Ovary (tissue), 3 donors: ENCODE data around the gene PTPN2.

Source experiments
- EP300 ChIP-seq: sonication (generic); formaldehyde crosslinking; IDR thresholded peaks from one replicate; pipeline ENCODE4 v1.6.1; 2017; ENCODE audit warnings: antibody characterized with exemption
- POLR2A ChIP-seq: fragments of 450-650 bp; IDR thresholded peaks from one replicate; pipeline ENCODE4 v1.6.1; 2017; ENCODE audit warnings: antibody characterized with exemption, mild to moderate bottlenecking, moderate library complexity
- TF ChIP-seq, protein P1 (sequence below), 3 donors: fragments of 450-650 bp in 2 of 3; fragments of 200-600 bp in 1 of 3; IDR thresholded peaks; one replicate each; pipeline versions ENCODE4 v1.5.1 to v1.8.0; 2016 to 2022; ENCODE audit warnings: antibody characterized with exemption in 3 of 3, mild to moderate bottlenecking in 1 of 3
- donor health status: DM: no; HTN: no; CAD: no.

- TF ChIP-seq, protein P1, sequence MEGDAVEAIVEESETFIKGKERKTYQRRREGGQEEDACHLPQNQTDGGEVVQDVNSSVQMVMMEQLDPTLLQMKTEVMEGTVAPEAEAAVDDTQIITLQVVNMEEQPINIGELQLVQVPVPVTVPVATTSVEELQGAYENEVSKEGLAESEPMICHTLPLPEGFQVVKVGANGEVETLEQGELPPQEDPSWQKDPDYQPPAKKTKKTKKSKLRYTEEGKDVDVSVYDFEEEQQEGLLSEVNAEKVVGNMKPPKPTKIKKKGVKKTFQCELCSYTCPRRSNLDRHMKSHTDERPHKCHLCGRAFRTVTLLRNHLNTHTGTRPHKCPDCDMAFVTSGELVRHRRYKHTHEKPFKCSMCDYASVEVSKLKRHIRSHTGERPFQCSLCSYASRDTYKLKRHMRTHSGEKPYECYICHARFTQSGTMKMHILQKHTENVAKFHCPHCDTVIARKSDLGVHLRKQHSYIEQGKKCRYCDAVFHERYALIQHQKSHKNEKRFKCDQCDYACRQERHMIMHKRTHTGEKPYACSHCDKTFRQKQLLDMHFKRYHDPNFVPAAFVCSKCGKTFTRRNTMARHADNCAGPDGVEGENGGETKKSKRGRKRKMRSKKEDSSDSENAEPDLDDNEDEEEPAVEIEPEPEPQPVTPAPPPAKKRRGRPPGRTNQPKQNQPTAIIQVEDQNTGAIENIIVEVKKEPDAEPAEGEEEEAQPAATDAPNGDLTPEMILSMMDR (IDR thresholded peaks at IDR 0.05): no peak
- TF ChIP-seq POLR2A (no peak), EP300 (no peak)
Observed at GRCh38 chr18:12840382-12840781, 43.7 kb downstream of the PTPN2 start.
